Measurements from ENCODE around the gene TNFRSF4.

TNFRSF4 gene

GRCh38 chr1:1233567-1233892, 19.6 kb upstream of the TNFRSF4 start:
- DNase-seq = no peak

DNA sequence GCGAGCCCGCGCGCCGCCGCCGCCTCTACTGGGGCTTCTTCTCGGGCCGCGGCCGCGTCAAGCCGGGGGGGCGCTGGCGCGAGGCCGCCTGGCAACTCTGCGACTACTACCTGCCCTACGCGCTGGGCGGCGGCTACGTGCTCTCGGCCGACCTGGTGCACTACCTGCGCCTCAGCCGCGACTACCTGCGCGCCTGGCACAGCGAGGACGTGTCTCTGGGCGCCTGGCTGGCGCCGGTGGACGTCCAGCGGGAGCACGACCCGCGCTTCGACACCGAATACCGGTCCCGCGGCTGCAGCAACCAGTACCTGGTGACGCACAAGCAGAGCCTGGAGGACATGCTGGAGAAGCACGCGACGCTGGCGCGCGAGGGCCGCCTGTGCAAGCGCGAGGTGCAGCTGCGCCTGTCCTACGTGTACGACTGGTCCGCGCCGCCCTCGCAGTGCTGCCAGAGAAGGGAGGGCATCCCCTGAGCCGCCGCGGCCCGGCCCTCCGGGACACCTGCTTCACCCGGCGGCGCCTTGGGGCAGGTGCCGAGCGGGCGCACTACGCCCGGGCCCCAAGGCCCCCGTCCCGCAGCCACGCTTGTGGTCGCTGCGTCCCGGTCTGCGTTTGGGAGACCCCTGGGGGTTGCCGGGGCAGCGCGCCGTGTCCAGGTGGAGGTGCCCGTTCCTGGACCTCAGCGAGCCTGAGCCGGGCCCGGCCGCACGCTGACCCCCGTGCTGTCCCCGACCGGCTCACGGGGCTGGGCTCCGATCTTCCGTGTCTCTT, 19.0 kb upstream of the TNFRSF4 start:
- no peak for DNase-seq

- DNase-seq = no peak
These were observed 18.3 kb upstream of the TNFRSF4 start, which contains the start of gene B3GALT6 for GRCh38 chr1:1232208-1232795. TSS of gene B3GALT6 (plus strand) at chr1:1232237. CDS start at chr1:1232279, 42 bp downstream.

GRCh38 chr1:1231400-1232207, 17.7 kb upstream of the TNFRSF4 start, which contains the start of gene SDF4:
TSS of gene SDF4 (minus strand) at chr1:1232001. CDS start at chr1:1228772, 3,229 bp downstream.
- DNase-seq = peak; percentile 95

GRCh38 chr1:1230656-1231399, 16.9 kb upstream of the TNFRSF4 start:
- no peak for DNase-seq

GRCh38 chr1:1229770-1230169, 15.8 kb upstream of the TNFRSF4 start:
- DNase-seq = no peak

DNA sequence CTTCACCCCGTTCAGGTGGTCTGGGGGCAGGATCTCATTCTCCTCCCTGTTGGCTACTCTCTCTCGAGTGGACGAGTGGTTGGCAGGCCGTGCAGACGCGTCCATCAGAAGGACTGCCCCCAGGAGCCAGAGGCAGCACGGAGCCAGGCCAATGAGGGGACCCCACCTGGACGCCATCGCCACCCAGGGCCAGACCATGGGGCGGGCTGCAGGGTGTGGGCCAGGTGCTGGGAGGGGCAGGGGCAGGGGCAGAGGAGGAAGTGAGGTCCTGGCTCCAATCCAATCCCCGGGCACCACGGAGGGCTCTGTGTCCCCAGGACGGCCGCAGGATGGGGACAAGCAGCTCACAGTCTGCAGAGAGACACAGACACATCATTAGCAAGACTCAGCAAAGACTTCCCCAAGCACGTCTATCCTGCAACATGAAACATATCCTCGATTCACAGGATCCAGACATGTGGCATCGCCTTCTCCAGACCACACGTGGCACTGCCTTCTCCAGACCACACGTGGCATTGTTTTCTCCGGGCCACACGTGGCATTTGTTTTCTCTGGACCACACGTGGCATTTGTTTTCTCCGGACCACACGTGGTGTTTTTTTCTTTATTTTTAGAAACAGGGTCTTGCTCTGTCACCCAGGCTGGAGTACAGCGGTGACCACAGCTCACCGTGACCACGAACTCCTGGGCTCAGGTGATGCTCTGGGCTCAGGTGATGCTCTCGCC, 14.8 kb upstream of the TNFRSF4 start:
- no peak for DNase-seq

DNA sequence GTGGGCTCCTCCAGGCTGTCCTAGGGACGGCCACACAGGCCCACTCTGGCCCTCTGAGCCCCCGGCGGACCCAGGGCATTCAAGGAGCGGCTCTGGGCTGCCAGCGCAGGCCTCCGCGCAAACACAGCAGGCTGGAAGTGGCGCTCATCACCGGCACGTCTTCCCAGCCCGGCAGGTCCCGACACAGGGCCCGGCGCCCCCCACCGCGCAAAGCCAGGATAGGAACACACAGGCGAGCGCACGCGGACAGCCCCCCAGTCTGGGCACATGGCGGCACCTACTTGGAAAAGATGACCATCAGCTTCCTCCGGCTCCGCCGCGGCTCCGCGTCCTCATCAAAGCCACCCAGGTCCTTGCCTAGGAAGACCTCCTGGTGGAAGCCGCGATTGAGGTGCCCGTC, 14.2 kb upstream of the TNFRSF4 start:
- no peak for DNase-seq

DNA sequence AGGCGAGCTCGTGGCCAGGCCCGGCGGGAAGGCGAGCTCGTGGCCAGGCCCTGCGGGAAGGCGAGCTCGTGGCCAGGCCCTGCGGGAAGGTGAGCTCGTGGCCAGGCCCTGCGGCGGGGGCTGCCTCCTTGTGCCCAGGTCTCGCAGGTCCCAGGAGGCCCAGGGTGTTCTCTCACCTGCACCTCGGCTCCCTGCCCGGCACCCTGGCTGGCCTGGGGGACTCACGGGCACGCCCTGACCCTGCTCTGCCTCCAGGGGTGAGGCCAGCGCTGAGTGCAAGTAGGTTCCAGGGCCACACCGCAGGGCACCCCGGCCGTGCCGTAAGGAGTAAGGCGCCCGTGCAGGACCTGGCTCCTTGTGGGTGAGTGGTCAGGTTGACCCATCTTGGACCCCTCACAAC, 13.4 kb upstream of the TNFRSF4 start:
- DNase-seq = no peak

GRCh38 chr1:1226566-1227362, 12.8 kb upstream of the TNFRSF4 start:
- no peak for DNase-seq

DNA sequence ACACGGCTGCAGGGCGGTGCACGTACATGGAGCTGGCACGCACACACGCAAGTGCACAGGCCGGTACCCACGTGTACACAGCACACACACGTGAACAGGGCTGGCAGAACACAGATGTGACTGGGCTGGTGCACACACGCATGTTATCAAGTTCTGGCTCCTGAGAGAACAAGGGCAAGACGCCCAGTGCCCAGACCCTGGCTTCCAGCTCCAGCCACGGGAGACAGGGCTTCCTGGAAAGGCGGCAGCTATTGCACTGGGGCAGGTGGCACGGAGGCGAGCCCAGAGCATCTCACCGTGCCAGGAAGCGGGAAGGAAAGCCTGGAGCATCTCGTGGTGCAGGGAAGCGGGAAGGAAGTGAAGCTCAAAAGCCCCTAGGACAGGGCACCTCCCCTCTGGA, 12.0 kb upstream of the TNFRSF4 start:
- DNase-seq = no peak

- no peak for DNase-seq
These were observed 11.4 kb upstream of the TNFRSF4 start for GRCh38 chr1:1225238-1225845.

DNA sequence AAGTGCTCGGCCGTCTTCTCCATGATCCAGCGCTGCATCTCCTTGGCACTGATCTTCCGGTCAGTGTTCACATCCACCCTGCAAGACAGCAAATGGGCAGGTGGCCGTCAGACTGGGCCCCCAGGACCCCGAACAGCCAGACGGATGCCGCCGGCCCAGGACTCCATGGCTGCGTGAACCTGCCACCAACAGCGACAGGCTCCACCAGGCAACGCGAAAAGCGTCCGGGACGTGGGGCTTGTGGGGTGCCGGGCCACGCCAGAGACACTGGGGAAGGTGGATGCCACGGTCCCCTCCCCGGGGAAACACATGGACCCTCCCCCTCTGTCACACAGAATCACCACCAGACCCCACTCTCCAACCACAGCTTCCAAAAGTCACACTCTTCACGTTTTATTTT, 9.9 kb upstream of the TNFRSF4 start:
- no peak for DNase-seq

GRCh38 chr1:1223321-1223720, 9.4 kb upstream of the TNFRSF4 start:
- DNase-seq = no peak

DNA sequence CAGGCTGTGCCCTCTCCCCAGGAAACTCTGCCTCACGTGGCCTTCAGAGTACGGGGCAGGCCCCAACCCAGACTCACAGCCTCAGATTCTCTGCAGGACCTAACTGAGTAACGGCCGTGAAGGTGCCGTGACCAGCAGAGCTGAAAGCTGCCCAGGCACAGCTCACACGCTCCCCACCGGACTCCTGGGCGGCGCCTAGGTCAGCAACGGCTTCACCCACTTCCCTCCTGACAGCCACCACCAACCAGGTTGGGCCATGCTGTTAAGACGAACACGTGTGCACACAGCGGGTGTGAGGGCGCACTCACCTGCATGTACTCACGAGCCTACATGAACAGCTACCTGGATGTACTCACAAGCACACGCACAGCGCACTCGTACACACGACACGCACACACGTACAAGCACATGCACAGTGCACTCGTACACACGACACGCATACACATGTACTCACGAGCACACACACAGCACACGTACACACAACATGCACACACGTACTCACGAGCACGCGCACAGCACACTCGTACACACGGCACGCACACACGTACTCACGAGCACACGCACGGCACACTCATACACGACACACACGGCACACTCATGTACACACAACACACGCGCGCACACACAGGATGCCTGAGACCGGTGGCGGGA, 8.7 kb upstream of the TNFRSF4 start:
- no peak for DNase-seq

- no peak for DNase-seq
These were observed 8.1 kb upstream of the TNFRSF4 start for GRCh38 chr1:1221887-1222574.

- DNase-seq = no peak
These were observed 6.2 kb upstream of the TNFRSF4 start for GRCh38 chr1:1220197-1220596.

DNA sequence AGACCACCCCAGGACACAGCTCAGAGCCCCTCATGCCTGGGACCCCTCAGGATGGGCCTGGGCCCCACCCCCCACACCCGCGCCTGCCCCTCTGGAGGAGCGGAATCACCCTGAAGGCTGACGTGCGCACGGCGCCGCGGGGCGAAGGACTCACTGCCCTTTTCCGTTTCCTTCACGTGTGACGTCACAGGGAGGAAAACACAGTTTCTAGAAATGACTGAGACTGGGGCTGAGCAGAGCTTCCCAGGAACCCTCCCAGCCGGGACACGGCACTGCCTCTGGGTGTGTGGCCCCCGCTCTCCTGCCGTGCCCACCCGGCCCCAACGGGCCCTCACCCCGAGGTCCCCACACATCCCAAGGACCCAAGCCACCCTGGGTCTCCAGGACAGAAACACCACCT, 5.4 kb upstream of the TNFRSF4 start:
- no peak for DNase-seq

DNA sequence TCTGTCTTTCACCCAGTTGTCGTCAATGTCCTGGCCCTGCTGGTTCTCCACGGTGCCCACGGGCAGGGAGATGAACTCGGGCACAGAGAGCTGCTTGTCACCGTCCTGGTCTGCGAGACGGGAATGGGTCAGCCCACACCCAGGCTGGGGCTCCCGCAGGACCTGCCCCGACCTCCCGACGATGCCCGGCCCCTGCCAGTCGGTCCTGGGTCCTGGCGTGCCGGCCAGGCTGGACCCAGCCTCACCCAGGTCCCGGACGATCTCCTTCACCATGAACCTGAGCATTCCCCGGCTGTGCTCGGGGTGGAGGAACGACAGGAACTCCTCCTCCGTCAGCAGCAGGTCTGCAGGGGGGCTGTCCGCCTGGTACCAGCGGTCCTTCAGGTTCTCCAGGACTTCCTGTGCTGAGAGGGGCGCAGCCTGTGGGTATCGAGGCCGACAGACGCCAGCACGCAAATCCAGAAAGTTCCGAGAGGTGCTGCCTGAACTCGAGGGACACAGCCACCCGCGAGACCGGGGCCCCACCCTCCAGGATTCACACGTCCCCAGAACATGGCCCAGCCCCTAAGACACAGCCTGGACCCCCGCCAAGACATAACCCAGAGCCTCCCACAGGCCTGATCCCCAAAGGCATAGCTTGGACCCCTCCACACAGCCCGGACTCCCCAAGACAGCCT, 4.7 kb upstream of the TNFRSF4 start:
- DNase-seq = no peak
